Loucy (cell line): Measurements from ENCODE around the gene AGO4.
"Not testable (repeated sequence)": the region's sequence is repeated elsewhere in the genome, so short reads cannot be mapped to it uniquely, and the experiment has no call there.

ENCODE experiments used
- H2AFZ ChIP-seq: fragments of 200-600 bp; sonication (generic); 2 replicates; pipeline ENCODE4 v1.6.0; 2016; ENCODE audit warnings: antibody characterized with exemption, mild to moderate bottlenecking, low read length, moderate library complexity
- H3F3A ChIP-seq: fragments of 200-600 bp; 2 replicates; pipeline ENCODE4 v1.6.0; 2016; ENCODE audit warnings: antibody characterized with exemption, low read depth, mild to moderate bottlenecking
- H3K27me3 ChIP-seq: fragments of 200-600 bp; sonication (generic); 2 replicates; pipeline ENCODE4 v1.6.1; 2014; ENCODE audit warnings: low read length, mild to moderate bottlenecking; ENCODE audit not compliant: insufficient read depth, poor library complexity, severe bottlenecking
- H3K36me3 ChIP-seq: fragments of 200-600 bp; sonication (generic); 2 replicates; pipeline ENCODE4 v1.6.1; 2016; ENCODE audit warnings: low read length; ENCODE audit not compliant: insufficient read depth
- H3K4me1 ChIP-seq: fragments of 200-600 bp; sonication (generic); 2 replicates; pipeline ENCODE4 v1.5.1; 2014; ENCODE audit warnings: low read length, mild to moderate bottlenecking; ENCODE audit not compliant: insufficient read depth, poor library complexity, severe bottlenecking
- H3K4me2 ChIP-seq: fragments of 200-600 bp; sonication (generic); 2 replicates; pipeline ENCODE4 v1.6.0; 2014; ENCODE audit warnings: antibody characterized with exemption, low read length, low read depth, mild to moderate bottlenecking; ENCODE audit not compliant: poor library complexity, severe bottlenecking
- H3K4me3 ChIP-seq: fragments of 200-600 bp; sonication (generic); 2 replicates; pipeline ENCODE4 v1.5.1; 2014; ENCODE audit warnings: low read length, mild to moderate bottlenecking, mixed read lengths; ENCODE audit not compliant: poor library complexity, severe bottlenecking
- H3K79me2 ChIP-seq: fragments of 200-600 bp; sonication (generic); 2 replicates; pipeline ENCODE4 v1.6.1; 2014; ENCODE audit warnings: low read length; ENCODE audit not compliant: insufficient read depth
- H3K9ac ChIP-seq: fragments of 200-600 bp; sonication (generic); 2 replicates; pipeline ENCODE4 v1.6.0; 2014; ENCODE audit warnings: mild to moderate bottlenecking, low read depth, low read length, moderate library complexity; ENCODE audit not compliant: poor library complexity, severe bottlenecking
- H3K9me2 ChIP-seq: fragments of 200-600 bp; sonication (generic); replicated peaks from 2 replicates; pipeline ENCODE4 v1.6.1; 2016; ENCODE audit warnings: low read depth, low read length, mixed read lengths
- H3K9me3 ChIP-seq: fragments of 200-600 bp; sonication (generic); 2 replicates; pipeline ENCODE4 v1.6.1; 2014; ENCODE audit warnings: mild to moderate bottlenecking, antibody characterized with exemption, low read length, low read depth; ENCODE audit not compliant: insufficient read depth
- H4K20me1 ChIP-seq: fragments of 200-600 bp; sonication (generic); 2 replicates; pipeline ENCODE4 v1.6.0; 2014; ENCODE audit warnings: antibody characterized with exemption, low read length, mild to moderate bottlenecking; ENCODE audit not compliant: insufficient read depth, poor library complexity, severe bottlenecking
- EZH2phosphoT487 ChIP-seq: fragments of 200-600 bp; IDR thresholded peaks from 2 replicates; pipeline ENCODE4 v1.6.1; 2018; ENCODE audit warnings: antibody characterized with exemption, mild to moderate bottlenecking, moderate library complexity, borderline replicate concordance
- TF ChIP-seq, protein P1 (sequence below): fragments of 200-600 bp; sonication (generic); conservative IDR thresholded peaks from 2 replicates; pipeline ENCODE4 v1.5.1; 2014; ENCODE audit warnings: mild to moderate bottlenecking, antibody characterized with exemption, low read length

Gene AGO4

DNA sequence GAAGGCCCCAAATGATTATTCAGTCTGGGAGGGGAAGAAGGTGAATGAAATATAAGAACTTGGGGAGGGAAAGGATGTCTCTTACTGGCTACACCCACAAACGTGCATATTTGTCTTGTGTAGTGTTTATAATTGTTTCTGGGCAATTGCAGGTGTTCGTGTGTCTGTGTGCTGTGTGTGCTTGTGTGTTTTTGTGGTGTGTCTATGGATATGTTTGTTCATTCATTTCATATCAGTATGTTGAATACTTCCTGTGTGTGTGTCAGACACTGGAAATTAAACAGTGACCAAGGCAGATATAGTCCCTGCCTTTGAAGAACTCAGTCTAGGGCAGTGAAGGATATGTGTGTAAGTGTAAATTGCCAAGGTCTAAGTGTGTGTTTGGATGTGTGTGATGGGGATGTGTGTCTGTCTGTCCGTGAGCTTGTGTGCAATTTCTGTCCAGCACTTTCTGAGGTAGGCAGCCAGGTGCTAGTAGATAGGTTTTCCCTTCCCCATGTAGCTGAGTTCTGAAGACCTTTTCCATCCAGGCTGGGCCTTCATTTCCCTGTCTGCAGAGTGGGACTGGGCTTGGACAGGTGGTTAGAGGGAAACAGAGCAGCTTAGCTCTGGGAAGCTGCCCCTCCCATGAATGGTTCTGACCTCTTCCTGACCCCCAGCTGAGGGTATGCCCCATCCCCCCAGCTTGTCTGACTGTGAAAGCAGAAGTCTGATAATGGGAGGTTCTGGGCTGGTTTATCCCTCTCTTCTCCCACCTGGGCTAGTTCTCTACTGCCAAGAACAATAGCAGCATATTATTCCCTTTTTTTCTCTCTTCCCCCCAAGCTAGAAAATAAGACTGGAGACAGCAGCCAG lies 79.0 kb downstream of the AGO4 start:
- H2AFZ ChIP-seq: no peak overlapping the region
- H3K9ac ChIP-seq: peak overlapping the region; percentile 35
- H3K4me1 ChIP-seq: peaks cover 32% of the 10 kb centered on the region
- TF ChIP-seq, protein P1, sequence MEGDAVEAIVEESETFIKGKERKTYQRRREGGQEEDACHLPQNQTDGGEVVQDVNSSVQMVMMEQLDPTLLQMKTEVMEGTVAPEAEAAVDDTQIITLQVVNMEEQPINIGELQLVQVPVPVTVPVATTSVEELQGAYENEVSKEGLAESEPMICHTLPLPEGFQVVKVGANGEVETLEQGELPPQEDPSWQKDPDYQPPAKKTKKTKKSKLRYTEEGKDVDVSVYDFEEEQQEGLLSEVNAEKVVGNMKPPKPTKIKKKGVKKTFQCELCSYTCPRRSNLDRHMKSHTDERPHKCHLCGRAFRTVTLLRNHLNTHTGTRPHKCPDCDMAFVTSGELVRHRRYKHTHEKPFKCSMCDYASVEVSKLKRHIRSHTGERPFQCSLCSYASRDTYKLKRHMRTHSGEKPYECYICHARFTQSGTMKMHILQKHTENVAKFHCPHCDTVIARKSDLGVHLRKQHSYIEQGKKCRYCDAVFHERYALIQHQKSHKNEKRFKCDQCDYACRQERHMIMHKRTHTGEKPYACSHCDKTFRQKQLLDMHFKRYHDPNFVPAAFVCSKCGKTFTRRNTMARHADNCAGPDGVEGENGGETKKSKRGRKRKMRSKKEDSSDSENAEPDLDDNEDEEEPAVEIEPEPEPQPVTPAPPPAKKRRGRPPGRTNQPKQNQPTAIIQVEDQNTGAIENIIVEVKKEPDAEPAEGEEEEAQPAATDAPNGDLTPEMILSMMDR: no peak
- TF ChIP-seq EZH2phosphoT487: no peak
- no peaks in the 10 kb centered on the region for H3K9me2 ChIP-seq
- H3K79me2 ChIP-seq: peaks cover 48% of the 10 kb centered on the region
- H3F3A ChIP-seq: no peaks in the 10 kb centered on the region
- peak overlapping the region; percentile 64 for H3K4me3 ChIP-seq
- peak overlapping the region; percentile 85 for H3K4me2 ChIP-seq
- H3K9me3 ChIP-seq: no peaks in the 10 kb centered on the region
- peaks cover 33% of the 10 kb centered on the region for H4K20me1 ChIP-seq
- H3K36me3 ChIP-seq: peaks cover 19% of the 10 kb centered on the region; the same call in 1 of the 2 replicates
- H3K27me3 ChIP-seq: no peaks in the 10 kb centered on the region

DNA sequence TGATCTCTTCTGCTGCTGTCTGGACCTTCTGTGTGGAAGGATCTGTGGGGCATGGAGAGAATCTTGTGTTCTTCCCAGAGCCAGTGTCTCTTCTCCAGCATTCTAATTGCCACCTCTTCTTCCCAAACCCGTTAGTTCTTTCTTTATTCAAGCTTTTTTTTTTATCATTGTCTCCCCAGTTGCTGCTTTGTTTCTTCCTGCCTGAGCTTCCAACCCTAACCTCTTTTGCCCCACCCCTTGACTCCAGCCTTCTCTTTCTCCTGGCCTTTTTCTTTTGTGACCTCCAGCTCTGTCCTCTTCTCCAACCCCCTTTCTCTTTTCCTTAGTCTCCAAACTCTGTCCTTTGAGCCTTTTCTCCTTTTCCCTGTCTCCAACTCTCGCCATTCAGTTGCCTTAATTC lies 79.7 kb downstream of the AGO4 start:
- peak overlapping the region; percentile 85 for H3K4me2 ChIP-seq
- peaks cover 33% of the 10 kb centered on the region for H4K20me1 ChIP-seq
- H3F3A ChIP-seq: no peaks in the 10 kb centered on the region
- peaks cover 48% of the 10 kb centered on the region for H3K79me2 ChIP-seq
- H2AFZ ChIP-seq: no peak overlapping the region
- H3K4me3 ChIP-seq: peak overlapping the region; percentile 64
- no peaks in the 10 kb centered on the region for H3K27me3 ChIP-seq
- H3K36me3 ChIP-seq: peaks cover 26% of the 10 kb centered on the region; the same call in 1 of the 2 replicates
- H3K9me2 ChIP-seq: no peaks in the 10 kb centered on the region
- peaks cover 32% of the 10 kb centered on the region for H3K4me1 ChIP-seq
- peak overlapping the region; percentile 35 for H3K9ac ChIP-seq
- H3K9me3 ChIP-seq: no peaks in the 10 kb centered on the region
- TF ChIP-seq EZH2phosphoT487: no peak

DNA sequence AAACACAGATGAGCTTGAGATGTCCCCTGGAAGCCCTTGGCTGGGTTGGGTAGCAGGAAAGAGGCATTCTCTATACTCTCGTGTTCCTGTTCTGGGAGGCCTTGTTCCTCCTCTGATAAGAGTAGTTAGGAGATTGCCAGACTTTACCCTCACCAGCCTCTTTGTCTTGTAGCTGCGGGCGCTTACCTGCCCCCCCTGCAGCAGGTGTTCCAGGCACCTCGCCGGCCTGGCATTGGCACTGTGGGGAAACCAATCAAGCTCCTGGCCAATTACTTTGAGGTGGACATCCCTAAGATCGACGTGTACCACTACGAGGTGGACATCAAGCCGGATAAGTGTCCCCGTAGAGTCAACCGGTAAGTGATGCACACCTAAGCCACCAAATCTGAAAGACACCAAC lies 80.4 kb downstream of the AGO4 start:
- H2AFZ ChIP-seq: no peak overlapping the region
- H3K9me3 ChIP-seq: no peaks in the 10 kb centered on the region
- peaks cover 33% of the 10 kb centered on the region; the same call in 1 of the 2 replicates for H3K36me3 ChIP-seq
- H3K4me3 ChIP-seq: no peak overlapping the region
- no peak overlapping the region for H3K4me2 ChIP-seq
- H3K9ac ChIP-seq: no peak overlapping the region
- peaks cover 32% of the 10 kb centered on the region for H3K4me1 ChIP-seq
- TF ChIP-seq EZH2phosphoT487: no peak
- TF ChIP-seq, protein P1: no peak
- no peaks in the 10 kb centered on the region for H3F3A ChIP-seq
- H3K27me3 ChIP-seq: no peaks in the 10 kb centered on the region
- no peaks in the 10 kb centered on the region for H3K9me2 ChIP-seq
- H3K79me2 ChIP-seq: peaks cover 46% of the 10 kb centered on the region
- peaks cover 33% of the 10 kb centered on the region for H4K20me1 ChIP-seq

DNA sequence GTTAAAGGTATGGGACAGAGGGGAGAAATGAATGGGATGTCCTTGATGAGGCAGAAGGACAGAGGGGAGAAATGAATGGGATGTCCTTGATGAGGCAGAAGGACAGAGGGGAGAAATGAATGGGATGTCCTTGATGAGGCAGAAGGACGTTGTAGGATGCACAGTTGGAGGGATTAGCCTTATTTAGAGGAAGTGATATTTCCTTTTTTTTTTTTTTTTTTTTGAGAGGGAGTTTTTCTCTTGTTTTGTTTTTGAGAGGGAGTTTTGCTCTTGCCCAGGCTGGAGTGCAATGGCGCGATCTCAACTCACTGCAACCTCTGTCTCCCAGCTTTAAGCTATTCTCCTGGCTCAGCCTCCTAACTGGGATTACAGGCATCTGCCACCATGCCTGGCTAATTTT lies 81.2 kb downstream of the AGO4 start:
- Histone ChIP-seq H3K4me1 (peaks cover 37% of the 10 kb centered on the region), H3K79me2 (peaks cover 38% of the 10 kb centered on the region), H3K36me3 (peaks cover 40% of the 10 kb centered on the region; the same call in 1 of the 2 replicates), H4K20me1 (peaks cover 27% of the 10 kb centered on the region)
- not testable (repeated sequence) for H3K4me2 ChIP-seq, H3K9me2 ChIP-seq, H3F3A ChIP-seq, H3K9ac ChIP-seq, H3K27me3 ChIP-seq, H2AFZ ChIP-seq, H3K4me3 ChIP-seq, H3K9me3 ChIP-seq
